HG03565 (cell line): ENCODE measurements around the gene GDA.
A peak's percentile ranks its signal among the peaks of the same experiment; 100 is the strongest.

Experiments
- ATAC-seq: cut with Tn5 transposase; IDR thresholded peaks from one replicate; pipeline ENCODE4 v1.9.1; 2021; ENCODE audit warnings: mild to moderate bottlenecking, moderate library complexity; ENCODE audit not compliant: unreplicated experiment

GDA gene

GRCh38 chr9:72150127-72150526 is 887 bp downstream of the GDA start:
- no peak for ATAC-seq

- no peak for ATAC-seq
Observed at GRCh38 chr9:72150661-72151060, 1.4 kb downstream of the GDA start.

GRCh38 chr9:72151104-72151503 is 1.9 kb downstream of the GDA start:
- no peak for ATAC-seq

GRCh38 chr9:72154468-72155285 is 5.4 kb downstream of the GDA start:
- ATAC-seq: peak; percentile 67

GRCh38 chr9:72155301-72155700 is 6.1 kb downstream of the GDA start:
- ATAC-seq: no peak

GRCh38 chr9:72156586-72156985 is 7.3 kb downstream of the GDA start:
- ATAC-seq: no peak

GRCh38 chr9:72158680-72159079 is 9.4 kb downstream of the GDA start:
- ATAC-seq: no peak

- ATAC-seq: no peak
Observed at GRCh38 chr9:72160446-72161123, 11.3 kb downstream of the GDA start.

- ATAC-seq: no peak
Observed at GRCh38 chr9:72165326-72165725, 16.1 kb downstream of the GDA start.

GRCh38 chr9:72165821-72166547 is 16.7 kb downstream of the GDA start:
- no peak for ATAC-seq

- ATAC-seq: no peak
Observed at GRCh38 chr9:72168075-72168474, 18.8 kb downstream of the GDA start.

GRCh38 chr9:72169178-72169577 is 19.9 kb downstream of the GDA start:
- no peak for ATAC-seq

GRCh38 chr9:72173080-72173479 is 23.8 kb downstream of the GDA start:
- ATAC-seq: no peak

GRCh38 chr9:72185561-72185960 is 36.3 kb downstream of the GDA start:
- no peak for ATAC-seq

- ATAC-seq: no peak
Observed at GRCh38 chr9:72187121-72187695, 38.0 kb downstream of the GDA start.

GRCh38 chr9:72188232-72188631 is 39.0 kb downstream of the GDA start:
- ATAC-seq: no peak

GRCh38 chr9:72193478-72193881 is 44.2 kb downstream of the GDA start:
- ATAC-seq: peak; percentile 95

GRCh38 chr9:72199238-72199637 is 50.0 kb downstream of the GDA start:
- ATAC-seq: no peak

- no peak for ATAC-seq
Observed at GRCh38 chr9:72200452-72200851, 51.2 kb downstream of the GDA start.

GRCh38 chr9:72202009-72202408 is 52.8 kb downstream of the GDA start:
- no peak for ATAC-seq

- peak; percentile 55 for ATAC-seq
Observed at GRCh38 chr9:72203205-72203803, 54.1 kb downstream of the GDA start.
